AG04450 (cell line): ENCODE results near the gene ERCC3. TPM values are rescaled to one million over a fixed set of nuclear protein-coding genes. Genes with fewer than 3 reads are reported as not detected.
"Not testable (repeated sequence)": the region's sequence is repeated elsewhere in the genome, so short reads cannot be mapped to it uniquely, and the experiment has no call there.

Source experiments
- CTCF ChIA-PET: fragments of 300-600, 350-600 bp; formaldehyde crosslinking; extraction: SDS; loops from one replicate; lab custom pipeline; 2022; ENCODE audit warnings: antibody characterized with exemption, inconsistent platforms; lab: Charles Lee
- POLR2A ChIA-PET: fragments of 350-600 bp; formaldehyde crosslinking; extraction: SDS; loops from one replicate; lab custom pipeline; 2021; ENCODE audit warnings: antibody characterized with exemption, inconsistent platforms; lab: Yijun Ruan, JAX
- DNase-seq: peaks from one replicate; pipeline ENCODE4 v3.0.0-alpha.2; 2011; ENCODE audit warnings: low read depth, low spot score
- H3K27ac ChIP-seq: one replicate; pipeline ENCODE4 v1.5.1; 2012; ENCODE audit warnings: low read depth, low read length, control low read depth
- H3K27me3 ChIP-seq: one replicate; pipeline ENCODE4 v1.6.0; 2012; ENCODE audit warnings: low read length; ENCODE audit not compliant: control insufficient read depth, insufficient read depth
- H3K4me3 ChIP-seq: 2 replicates; pipeline ENCODE4 v1.5.1; 2011; ENCODE audit warnings: mild to moderate bottlenecking, low read depth, low read length, control low read depth
- H3K9me3 ChIP-seq: 2 replicates; pipeline ENCODE4 v1.5.1; 2012; ENCODE audit warnings: low read length; ENCODE audit not compliant: control insufficient read depth, insufficient read depth
- CTCF ChIP-seq: IDR thresholded peaks from 2 replicates; pipeline ENCODE4 v1.5.1; 2011; ENCODE audit warnings: low read depth, low read length, control low read depth, inconsistent platforms
- polyA plus RNA-seq: library from polyadenylated mRNA; depleted of rRNA; stranded (reverse); fragments of >200 nt; gene quantifications from 2 replicates; pipeline ENCODE4 v1.2.3, GENCODE V29; 2011

Gene ERCC3
- polyA plus RNA-seq, 1 experiment = 53.5 TPM

GRCh38 chr2:127233710-127234109, 60.2 kb downstream of the ERCC3 start:
- Histone ChIP-seq H3K27ac (no peak overlapping the region), H3K4me3 (no peak overlapping the region), H3K27me3 (peaks cover 3% of the 10 kb centered on the region), H3K9me3 (peaks cover 4% of the 10 kb centered on the region)
- POLR2A ChIA-PET = no interaction called here
- no peak for DNase-seq
- TF ChIP-seq CTCF = no peak
- CTCF ChIA-PET = no interaction called here

- no peak overlapping the region for H3K27ac ChIP-seq
- ChIA-PET CTCF (no interaction called here), POLR2A (no interaction called here)
- no peak for TF ChIP-seq CTCF
- no peak overlapping the region for H3K4me3 ChIP-seq
- H3K9me3 ChIP-seq = peaks cover 7% of the 10 kb centered on the region
- H3K27me3 ChIP-seq = peaks cover 3% of the 10 kb centered on the region
- no peak for DNase-seq
These were observed 62.6 kb downstream of the ERCC3 start for GRCh38 chr2:127231130-127231865.

- TF ChIP-seq CTCF = no peak
- Histone ChIP-seq H3K27me3 (peaks cover 14% of the 10 kb centered on the region), H3K9me3 (peaks cover 7% of the 10 kb centered on the region), H3K4me3 (no peak overlapping the region), H3K27ac (no peak overlapping the region)
- POLR2A ChIA-PET = no interaction called here
- no peak for DNase-seq
- CTCF ChIA-PET = no interaction called here
These were observed 64.4 kb downstream of the ERCC3 start for GRCh38 chr2:127229555-127229954.

GRCh38 chr2:127228102-127228501, 65.8 kb downstream of the ERCC3 start:
- DNase-seq = no peak
- CTCF ChIA-PET = no interaction called here
- no peak for TF ChIP-seq CTCF
- H3K27ac ChIP-seq = no peak overlapping the region
- POLR2A ChIA-PET = no interaction called here
- H3K4me3 ChIP-seq = no peak overlapping the region
- peaks cover 7% of the 10 kb centered on the region for H3K9me3 ChIP-seq
- H3K27me3 ChIP-seq = peaks cover 14% of the 10 kb centered on the region

- H3K27me3 ChIP-seq = peaks cover 15% of the 10 kb centered on the region
- DNase-seq, POLR2A ChIA-PET, H3K27ac ChIP-seq, H3K4me3 ChIP-seq, CTCF ChIA-PET, H3K9me3 ChIP-seq: not testable (repeated sequence)
These were observed 66.7 kb downstream of the ERCC3 start for GRCh38 chr2:127227264-127227660.
